Endodermal cell (in vitro differentiated cells): Measurements from ENCODE around the gene BPIFB6. TPM values are rescaled to one million over a fixed set of nuclear protein-coding genes. Genes with fewer than 3 reads are reported as not detected.
A peak's percentile ranks its signal among the peaks of the same experiment; 100 is the strongest.

Experiments used
- DNase-seq: peaks from one replicate; pipeline ENCODE4 v3.0.0-alpha.2; 2017
- H3K27ac ChIP-seq: 2 replicates; pipeline ENCODE4 v1.5.1; 2013; ENCODE audit warnings: mild to moderate bottlenecking, low read depth, low read length, moderate library complexity
- H3K27me3 ChIP-seq: 2 replicates; pipeline ENCODE4 v1.6.1; 2013; ENCODE audit warnings: mild to moderate bottlenecking, low read length, moderate library complexity; ENCODE audit not compliant: insufficient read depth, control insufficient read depth, poor library complexity, severe bottlenecking
- H3K36me3 ChIP-seq: 2 replicates; pipeline ENCODE4 v1.7.0; 2013; ENCODE audit warnings: mild to moderate bottlenecking, low read length, moderate library complexity; ENCODE audit not compliant: control insufficient read depth, insufficient read depth
- H3K4me1 ChIP-seq: one replicate; pipeline ENCODE4 v1.7.0; 2013; ENCODE audit warnings: low read length; ENCODE audit not compliant: control insufficient read depth, insufficient read depth
- H3K4me3 ChIP-seq: 2 replicates; pipeline ENCODE4 v1.5.1; 2013; ENCODE audit warnings: mild to moderate bottlenecking, low read length, moderate library complexity
- H3K9ac ChIP-seq: 2 replicates; pipeline ENCODE4 v1.6.1; 2013; ENCODE audit warnings: mild to moderate bottlenecking, low read length, moderate library complexity; ENCODE audit not compliant: poor library complexity, severe bottlenecking; ENCODE audit errors: extremely low read depth
- H3K9me3 ChIP-seq: 2 replicates; pipeline ENCODE4 v1.6.1; 2013; ENCODE audit warnings: mild to moderate bottlenecking, low read length, moderate library complexity; ENCODE audit not compliant: control insufficient read depth
- H3K27ac Mint-ChIP-seq: 2 replicates; pipeline ENCODE4 v1.8.0; 2020; ENCODE audit warnings: mixed read lengths
- H3K27me3 Mint-ChIP-seq: 2 replicates; pipeline ENCODE4 v1.8.0; 2021; ENCODE audit warnings: mild to moderate bottlenecking, mixed read lengths; ENCODE audit not compliant: insufficient read depth
- H3K36me3 Mint-ChIP-seq: 2 replicates; pipeline ENCODE4 v1.8.0; 2020; ENCODE audit warnings: low read depth, mixed read lengths
- H3K4me1 Mint-ChIP-seq: 2 replicates; pipeline ENCODE4 v1.8.0; 2020; ENCODE audit warnings: mixed read lengths
- H3K4me3 Mint-ChIP-seq: 2 replicates; pipeline ENCODE4 v1.8.0; 2020; ENCODE audit warnings: mild to moderate bottlenecking, moderate library complexity, mixed read lengths
- H3K9me3 Mint-ChIP-seq: 2 replicates; pipeline ENCODE4 v1.8.0; 2020; ENCODE audit warnings: mild to moderate bottlenecking, mixed read lengths
- CTCF ChIP-seq: fragments of 200-600 bp; sonication (generic); conservative IDR thresholded peaks from 2 replicates; pipeline ENCODE4 v1.5.0; 2021; ENCODE audit warnings: antibody characterized with exemption, mild to moderate bottlenecking
- WGBS, 2 experiments: methylation state at CpG; one replicate each; pipeline versions ENCODE4 v1.1.5 to v1.1.7; 2013; ENCODE audit warnings: missing lambda C conversion rate in 2 of 2, mixed read lengths in 1 of 2; ENCODE audit not compliant: insufficient coverage in 1 of 2, insufficient read length in 1 of 2; 5-methylcytosine and 5-hydroxymethylcytosine counted together
- total RNA-seq, 2 donors: library from RNA; stranded (reverse); fragmentation: NEBNext Ultra II Directional in 1 of 2; extraction: Animal tissue kit (Norgen Biotek cat#: 25700) in 1 of 2; gene quantifications; 2 replicates in 1 of 2; 3 replicates in 1 of 2; pipeline ENCODE4 v1.2.1, GENCODE V29; 2021

The BPIFB6 gene
- total RNA-seq, 2 donors from 2014 or later: not detected

DNA sequence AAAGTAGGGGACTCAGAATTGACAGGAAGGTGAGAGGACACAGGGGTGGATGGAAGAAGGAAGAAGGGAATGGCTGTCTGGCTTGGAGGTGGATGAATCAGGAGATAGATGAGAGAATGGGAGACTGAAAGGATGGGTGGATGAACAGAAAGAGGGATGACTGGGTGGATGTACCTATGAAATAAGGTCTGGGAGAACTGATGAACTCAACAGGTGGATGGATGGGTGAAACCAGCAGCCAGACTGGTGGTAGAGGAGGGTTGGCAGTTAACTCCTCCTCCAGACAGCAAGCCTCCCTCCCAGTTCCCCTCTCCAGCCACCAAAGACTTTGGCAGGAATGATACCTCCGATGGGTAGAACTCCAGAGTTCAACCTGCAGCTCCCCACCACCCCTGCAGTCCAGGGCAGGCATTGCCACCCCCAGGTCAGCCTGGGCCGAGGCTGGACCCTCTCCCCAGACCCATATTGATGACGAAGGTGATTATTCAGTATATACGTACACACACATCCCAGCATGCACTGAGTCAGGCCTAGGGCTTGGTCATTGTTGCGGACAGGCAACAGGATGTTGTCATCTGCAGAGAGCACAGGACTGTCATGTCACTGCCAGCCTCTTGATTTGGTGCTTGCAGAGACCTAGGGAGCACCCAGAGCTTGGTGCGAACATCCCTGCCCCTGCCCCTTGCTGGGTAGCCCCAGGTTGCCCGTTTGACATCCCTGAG is 29.2 kb upstream of the BPIFB6 start:
- no peak overlapping the region for H3K27ac ChIP-seq
- no peak for DNase-seq
- no peaks in the 10 kb centered on the region for H3K36me3 ChIP-seq
- no peak overlapping the region for H3K4me3 Mint-ChIP-seq
- H3K4me1 ChIP-seq: peaks cover 3% of the 10 kb centered on the region
- no peak overlapping the region for H3K9ac ChIP-seq
- no peaks in the 10 kb centered on the region for H3K36me3 Mint-ChIP-seq
- no peak overlapping the region for H3K4me3 ChIP-seq
- H3K27ac Mint-ChIP-seq: no peak overlapping the region
- H3K9me3 Mint-ChIP-seq: peaks cover 3% of the 10 kb centered on the region
- H3K9me3 ChIP-seq: peaks cover 5% of the 10 kb centered on the region
- H3K27me3 ChIP-seq: no peaks in the 10 kb centered on the region
- 92 to 93% methylated on average over 6 to 7 of the region's 7 CpGs for WGBS, 2 experiments
- H3K27me3 Mint-ChIP-seq: no peaks in the 10 kb centered on the region
- H3K4me1 Mint-ChIP-seq: peaks cover 5% of the 10 kb centered on the region
- TF ChIP-seq CTCF: peak; percentile 52

DNA sequence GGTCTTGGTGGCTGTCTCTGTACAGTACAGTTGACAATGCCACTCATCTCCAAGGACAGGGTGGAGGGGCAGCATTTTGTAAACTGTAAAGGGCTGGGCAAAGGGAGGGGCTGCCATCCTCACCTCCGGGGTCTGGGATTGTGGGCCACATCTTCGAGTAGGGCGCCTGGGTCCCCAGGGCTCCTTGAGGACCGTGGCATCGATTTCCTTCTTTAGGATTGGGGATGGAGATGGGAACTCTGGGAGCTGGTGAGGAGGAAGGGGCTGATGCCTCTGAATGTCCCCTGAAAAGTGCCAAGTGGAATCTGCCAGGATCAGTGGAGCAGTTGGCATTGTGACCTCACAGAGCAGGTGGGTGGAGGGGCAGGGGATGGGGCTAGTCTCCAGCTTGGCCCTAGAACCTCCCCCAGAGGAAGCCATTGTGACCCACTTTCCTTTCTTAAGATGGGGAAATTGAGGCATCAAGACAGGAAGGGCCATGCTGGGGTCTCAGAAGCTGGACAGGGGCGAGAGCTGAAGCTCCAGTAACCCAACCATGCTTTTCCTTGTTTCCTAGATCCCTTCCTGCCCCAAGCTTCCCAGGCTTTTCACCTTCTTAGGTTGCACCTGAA is 27.2 kb upstream of the BPIFB6 start, which contains the start of gene SUN5:
Gene SUN5 (minus strand): TSS at position 293 of the 611 bp plus-strand sequence. CDS start 93 bp downstream, at position 200.
- Histone ChIP-seq H3K4me1 (peaks cover 3% of the 10 kb centered on the region), H3K27me3 (no peaks in the 10 kb centered on the region), H3K9me3 (peaks cover 5% of the 10 kb centered on the region), H3K9ac (no peak within 1 kb of the TSS), H3K27ac (no peak within 1 kb of the TSS), H3K36me3 (no peaks in the 10 kb centered on the region), H3K4me3 (no peak within 1 kb of the TSS)
- H3K36me3 Mint-ChIP-seq: no peaks in the 10 kb centered on the region
- WGBS, 2 experiments: 85 to 92% methylated on average over 4 to 6 of the region's 6 CpGs
- H3K4me1 Mint-ChIP-seq: peaks cover 9% of the 10 kb centered on the region
- no peak within 1 kb of the TSS for H3K27ac Mint-ChIP-seq
- H3K9me3 Mint-ChIP-seq: peaks cover 3% of the 10 kb centered on the region
- H3K27me3 Mint-ChIP-seq: no peaks in the 10 kb centered on the region
- no peak within 1 kb of the TSS for H3K4me3 Mint-ChIP-seq
- no peak for TF ChIP-seq CTCF
- no peak for DNase-seq

- H3K27me3 Mint-ChIP-seq: no peaks in the 10 kb centered on the region
- no peaks in the 10 kb centered on the region for H3K27me3 ChIP-seq
Measured at GRCh38 chr20:33005132-33005566, 26.3 kb upstream of the BPIFB6 start.

More at GRCh38 chr20:33005132-33005566, 26.3 kb upstream of the BPIFB6 start:
- H3K4me1 ChIP-seq: peaks cover 5% of the 10 kb centered on the region
- peak; percentile 98 for TF ChIP-seq CTCF
- peaks cover 5% of the 10 kb centered on the region for H3K9me3 ChIP-seq
- H3K36me3 ChIP-seq: no peaks in the 10 kb centered on the region
- Mint-ChIP-seq H3K9me3 (peaks cover 3% of the 10 kb centered on the region), H3K4me3 (no peak overlapping the region), H3K4me1 (peaks cover 9% of the 10 kb centered on the region), H3K27ac (no peak overlapping the region), H3K36me3 (no peaks in the 10 kb centered on the region)
- H3K4me3 ChIP-seq: no peak overlapping the region
- 51 to 61% methylated on average over 4 of the region's 4 CpGs for WGBS, 2 experiments
- peak; percentile 71 for DNase-seq
- no peak overlapping the region for H3K9ac ChIP-seq
- H3K27ac ChIP-seq: no peak overlapping the region
